ENCODE data around the gene ABCA4.
"Not testable (repeated sequence)": the region's sequence is repeated elsewhere in the genome, so short reads cannot be mapped to it uniquely, and the experiment has no call there.

- not testable (repeated sequence) for TF ChIP-seq CTCF, EZH2phosphoT487 (IDR thresholded peaks at IDR 0.05; ENCODE audit: low read length)
These were observed 28.2 kb upstream of the ABCA4 start for GRCh38 chr1:94149166-94149565.
